ENCODE data around the gene PDZD4.
A peak's percentile ranks its signal among the peaks of the same experiment; 100 is the strongest.

Gene PDZD4

GRCh38 chrX:153867139-153867538, 36.8 kb upstream of the PDZD4 start:
- no peak for DNase-seq (ENCODE audit: low read depth)

- DNase-seq (ENCODE audit: low read depth) = no peak
Observed at GRCh38 chrX:153866302-153867019, 36.1 kb upstream of the PDZD4 start.

GRCh38 chrX:153865685-153866084, 35.3 kb upstream of the PDZD4 start:
- DNase-seq (ENCODE audit: low read depth) = no peak

GRCh38 chrX:153865321-153865580, 34.9 kb upstream of the PDZD4 start:
- no peak for DNase-seq (ENCODE audit: low read depth)

- no peak for DNase-seq (ENCODE audit: low read depth)
Observed at GRCh38 chrX:153864561-153865320, 34.4 kb upstream of the PDZD4 start.

GRCh38 chrX:153864101-153864500, 33.8 kb upstream of the PDZD4 start:
- no peak for DNase-seq (ENCODE audit: low read depth)

- DNase-seq (ENCODE audit: low read depth) = no peak
Observed at GRCh38 chrX:153863251-153863991, 33.1 kb upstream of the PDZD4 start.

- no peak for DNase-seq (ENCODE audit: low read depth)
Observed at GRCh38 chrX:153862369-153863250, 32.3 kb upstream of the PDZD4 start.

- no peak for DNase-seq (ENCODE audit: low read depth)
Observed at GRCh38 chrX:153861733-153862310, 31.5 kb upstream of the PDZD4 start.

GRCh38 chrX:153861151-153861550, 30.8 kb upstream of the PDZD4 start:
- no peak for DNase-seq (ENCODE audit: low read depth)

GRCh38 chrX:153857348-153857903, 27.1 kb upstream of the PDZD4 start:
- no peak for DNase-seq (ENCODE audit: low read depth)

- no peak for DNase-seq (ENCODE audit: low read depth)
Observed at GRCh38 chrX:153854702-153855101, 24.4 kb upstream of the PDZD4 start.

- DNase-seq (ENCODE audit: low read depth) = no peak
Observed at GRCh38 chrX:153853902-153854267, 23.5 kb upstream of the PDZD4 start.

GRCh38 chrX:153853180-153853901, 23.0 kb upstream of the PDZD4 start:
- no peak for DNase-seq (ENCODE audit: low read depth)

- DNase-seq (ENCODE audit: low read depth) = no peak
Observed at GRCh38 chrX:153851981-153852380, 21.6 kb upstream of the PDZD4 start.

- DNase-seq (ENCODE audit: low read depth) = no peak
Observed at GRCh38 chrX:153848325-153848724, 18.0 kb upstream of the PDZD4 start.

GRCh38 chrX:153845842-153846241, 15.5 kb upstream of the PDZD4 start:
- DNase-seq (ENCODE audit: low read depth) = peak; percentile 4

- DNase-seq (ENCODE audit: low read depth) = no peak
Observed at GRCh38 chrX:153845195-153845594, 14.9 kb upstream of the PDZD4 start.

- DNase-seq (ENCODE audit: low read depth) = no peak
Observed at GRCh38 chrX:153844509-153845082, 14.3 kb upstream of the PDZD4 start.

- no peak for DNase-seq (ENCODE audit: low read depth)
Observed at GRCh38 chrX:153836921-153837320, 6.6 kb upstream of the PDZD4 start.

GRCh38 chrX:153832728-153833127, 2.4 kb upstream of the PDZD4 start:
- no peak for DNase-seq (ENCODE audit: low read depth)
